K562 (cell line): Measurements from ENCODE around the gene SCARB2. TPM values are rescaled to one million over a fixed set of nuclear protein-coding genes. Genes with fewer than 3 reads are reported as not detected.

ENCODE experiments used
- ATAC-seq: fragments of 200-7000 bp; cut with Tn5 transposase; 3 replicates; pipeline ENCODE4 v1.9.1; 2020; ENCODE audit warnings: moderate library complexity
- BruUV-seq: library from RNA; stranded (reverse); fragments of 400-500 nt; replicated peaks from 2 replicates; lab custom pipeline; 2021; lab: Mats Ljungman, UMichigan
- CTCF ChIA-PET: fragments of 300-600 bp; formaldehyde crosslinking; extraction: SDS; loops from one replicate; lab custom pipeline; 2021; ENCODE audit warnings: low intra/inter-chr PET ratio; lab: Yijun Ruan, JAX
- POLR2A ChIA-PET: fragments of 300-600, 350-650 bp; sonication (Branson Sonifier 250); formaldehyde crosslinking; extraction: SDS; loops from one replicate; lab custom pipeline; 2021; ENCODE audit warnings: antibody characterized with exemption, inconsistent platforms; lab: Yijun Ruan, JAX
- DNase-seq, 4 experiments: peaks; one replicate each; pipeline versions ENCODE4 v3.0.0 to v3.0.0-alpha.2; 2011 to 2018; ENCODE audit warnings: low spot score in 3 of 4, mixed read lengths in 3 of 4; ENCODE audit errors: extremely low read depth in 1 of 4
- FAIRE-seq: peaks from 2 replicates; lab custom pipeline; 2011; peaks lifted over from hg19 to GRCh38; lab: Jason Lieb, UNC
- H2AFZ ChIP-seq: 2 replicates; pipeline ENCODE4 v1.6.0; 2011; ENCODE audit warnings: low read depth, low read length, control low read depth, inconsistent platforms
- H3K27ac ChIP-seq: fragments of 200-600 bp; 3 replicates; pipeline ENCODE4 v1.8.0; 2011; ENCODE audit warnings: low read depth, mild to moderate bottlenecking, control low read depth, inconsistent platforms, low read length, moderate library complexity, mixed read lengths; ENCODE audit errors: extremely low read depth
- H3K27me3 ChIP-seq, 2 experiments: fragments of 300-600 bp in 1 of 2; 2 replicates in 1 of 2; 3 replicates in 1 of 2; pipeline versions ENCODE4 v1.6.0 to v1.8.0; 2011; ENCODE audit warnings: inconsistent platforms in 2 of 2, low read length in 2 of 2, mild to moderate bottlenecking in 1 of 2, mixed read lengths in 1 of 2, moderate library complexity in 1 of 2; ENCODE audit not compliant: control insufficient read depth in 2 of 2, insufficient read depth in 2 of 2
- H3K36me3 ChIP-seq: fragments of 300-600 bp; 3 replicates; pipeline ENCODE4 v1.8.0; 2011; ENCODE audit warnings: mild to moderate bottlenecking, low read length, inconsistent platforms; ENCODE audit not compliant: control insufficient read depth, insufficient read depth
- H3K4me1 ChIP-seq, 2 experiments: fragments of 200-600 bp in 1 of 2; replicated peaks in 1 of 2; 2 replicates in 1 of 2; 3 replicates in 1 of 2; pipeline versions ENCODE4 v1.5.1 to v1.8.0; 2011; ENCODE audit warnings: inconsistent platforms in 2 of 2, low read length in 2 of 2, mild to moderate bottlenecking in 1 of 2, mixed read lengths in 1 of 2, moderate library complexity in 1 of 2; ENCODE audit not compliant: control insufficient read depth in 2 of 2, insufficient read depth in 2 of 2
- H3K4me2 ChIP-seq: 2 replicates; pipeline ENCODE4 v1.6.1; 2011; ENCODE audit warnings: low read length, control low read depth, inconsistent platforms, mixed read lengths; ENCODE audit not compliant: insufficient read depth
- H3K4me3 ChIP-seq: fragments of 200-600 bp; sonication (generic), shearing (Covaris generic); 2 replicates; pipeline ENCODE4 v1.5.1; 2016; ENCODE audit warnings: control low read depth, inconsistent platforms
- H3K79me2 ChIP-seq: fragments of 200-600 bp; 3 replicates; pipeline ENCODE4 v1.8.0; 2011; ENCODE audit warnings: low read length, inconsistent platforms; ENCODE audit not compliant: control insufficient read depth, insufficient read depth
- H3K9ac ChIP-seq, 2 experiments: 2 replicates each; pipeline versions ENCODE4 v1.6.0 to v1.6.1; 2011; ENCODE audit warnings: low read depth in 2 of 2, low read length in 2 of 2, control low read depth in 1 of 2, inconsistent platforms in 1 of 2, mild to moderate bottlenecking in 1 of 2, mixed read lengths in 1 of 2; ENCODE audit not compliant: insufficient read depth in 1 of 2
- H3K9me1 ChIP-seq: one replicate; pipeline ENCODE4 v1.6.0; 2011; ENCODE audit warnings: inconsistent platforms, mild to moderate bottlenecking, low read length, moderate library complexity; ENCODE audit not compliant: control insufficient read depth, insufficient read depth
- H3K9me3 ChIP-seq: replicated peaks from 2 replicates; pipeline ENCODE4 v1.5.1; 2011; ENCODE audit warnings: low read depth, low read length, inconsistent platforms; ENCODE audit not compliant: control insufficient read depth, insufficient read depth
- H4K20me1 ChIP-seq: replicated peaks from 2 replicates; pipeline ENCODE4 v1.6.1; 2011; ENCODE audit warnings: low read length, inconsistent platforms, mixed read lengths; ENCODE audit not compliant: control insufficient read depth, insufficient read depth
- HDAC3 ChIP-seq: fragments of 450-650 bp; IDR thresholded peaks from 2 replicates; pipeline ENCODE4 v1.6.1; 2018; ENCODE audit warnings: borderline replicate concordance, mild to moderate bottlenecking, moderate library complexity; ENCODE audit not compliant: partially characterized antibody
- LCOR ChIP-seq: sonication (generic); formaldehyde crosslinking; IDR thresholded peaks from 2 replicates; pipeline ENCODE4 v1.8.0; 2022; ENCODE audit warnings: mild to moderate bottlenecking, missing genetic modification reagents
- MAFK ChIP-seq: IDR thresholded peaks from 2 replicates; pipeline ENCODE4 v1.6.1; 2011; ENCODE audit warnings: low read length, improper control_type of control experiment
- ZNF384 ChIP-seq: IDR thresholded peaks from 2 replicates; pipeline ENCODE4 v1.6.1; 2012; ENCODE audit warnings: low read depth, low read length, improper control_type of control experiment
- WGBS: fragments of 100-300 bp; shearing (Covaris generic); methylation state at CpG from one replicate; pipeline ENCODE4 v1.1.6; 2016; ENCODE audit warnings: low coverage, mixed read lengths; ENCODE audit not compliant: insufficient coverage; ENCODE audit errors: missing lambda C conversion rate; 5-methylcytosine and 5-hydroxymethylcytosine counted together
- in situ Hi-C: fragments of 300-500 bp; cut with MboI; formaldehyde crosslinking; loops from 4 replicates; pipeline ENCODE4 v1.15.0; 2018; ENCODE audit warnings: inconsistent platforms, mixed read lengths
- intact Hi-C: fragments of 100-400 bp; cut with micrococcal nuclease; formaldehyde crosslinking; loops from 2 replicates; pipeline ENCODE4 v1.14.2; 2022
- polyA plus RNA-seq, 8 experiments: library from polyadenylated mRNA; depleted of rRNA in 4 of 8; stranded (reverse) in 5 of 8; unstranded in 3 of 8; fragments of >200 nt; fragmentation: Nextera tagmentation in 2 of 8; fragmentation: Illumina TruSeq in 1 of 8; extraction: Ambion mirVana in 2 of 8; extraction: Trizol in 1 of 8; gene quantifications; 2 replicates each; pipeline versions ENCODE4 v1.2.1 to v1.2.3, GENCODE V29; 2011 to 2014; ENCODE audit warnings: inconsistent platforms in 1 of 8, missing spikeins in 1 of 8
- total RNA-seq, 7 experiments: library from RNA; depleted of rRNA in 6 of 7; stranded (reverse); fragments of >200 nt in 6 of 7; fragmentation: Illumina TruSeq in 2 of 7; extraction: Trizol in 2 of 7; gene quantifications; 2 replicates each; pipeline versions ENCODE4 v1.2.1 to v1.2.3, GENCODE V29; 2011 to 2021; ENCODE audit warnings: low replicate concordance in 1 of 7
- TF ChIP-seq, protein P1 (sequence below): fragments of 450-650 bp; IDR thresholded peaks from 2 replicates; pipeline ENCODE4 v1.7.1; 2018; ENCODE audit warnings: mild to moderate bottlenecking, low read depth; ENCODE audit not compliant: partially characterized antibody

The SCARB2 gene
- total and polyA plus RNA-seq, 9 of the 15 experiments (the other 6 are each of a cell fraction or from before 2014, with no cell fraction given) = 6.1 to 25.8 (median 17.8) TPM

DNA sequence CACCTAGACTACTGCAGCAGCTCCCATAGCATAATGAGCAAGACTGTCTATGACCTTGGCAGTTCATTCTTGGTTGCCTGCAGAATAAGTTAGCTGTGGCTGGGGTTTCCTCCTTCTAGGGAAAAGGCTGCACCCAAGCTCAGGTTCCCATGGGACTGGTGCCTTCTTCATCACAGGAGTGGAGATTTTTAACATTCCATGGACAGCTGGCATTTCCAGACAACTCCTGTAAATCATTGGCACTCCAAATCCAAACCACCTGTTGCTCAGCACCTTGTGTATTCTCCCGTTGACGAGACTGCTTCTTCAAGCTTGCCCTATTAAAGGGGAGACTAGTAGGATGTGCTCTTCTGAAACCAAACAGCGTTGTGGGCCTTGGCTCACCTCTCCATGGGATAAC is 57.6 kb downstream of the SCARB2 start:
- BruUV-seq = no TSS peak
- Histone ChIP-seq H3K9me3 (no peaks in the 10 kb centered on the region), H3K79me2 (no peaks in the 10 kb centered on the region), H3K9me1 (no peaks in the 10 kb centered on the region), H3K36me3 (peaks cover under 1% of the 10 kb centered on the region; the same call in 1 of the 3 replicates), H4K20me1 (no peaks in the 10 kb centered on the region), H3K27ac (no peak overlapping the region), H3K27me3 (no peaks in the 10 kb centered on the region), H3K9ac (no peak overlapping the region), H3K4me2 (no peak overlapping the region), H2AFZ (no peak overlapping the region), H3K4me3 (no peak overlapping the region), H3K4me1 (no peaks in the 10 kb centered on the region)
- CTCF ChIA-PET = no interaction called here
- ATAC-seq = no peak
- no peak for FAIRE-seq
- TF ChIP-seq HDAC3 (no peak), ZNF384 (no peak), LCOR (CRISPR knock-in tag) (no peak), MAFK (no peak)
- TF ChIP-seq, protein P1, sequence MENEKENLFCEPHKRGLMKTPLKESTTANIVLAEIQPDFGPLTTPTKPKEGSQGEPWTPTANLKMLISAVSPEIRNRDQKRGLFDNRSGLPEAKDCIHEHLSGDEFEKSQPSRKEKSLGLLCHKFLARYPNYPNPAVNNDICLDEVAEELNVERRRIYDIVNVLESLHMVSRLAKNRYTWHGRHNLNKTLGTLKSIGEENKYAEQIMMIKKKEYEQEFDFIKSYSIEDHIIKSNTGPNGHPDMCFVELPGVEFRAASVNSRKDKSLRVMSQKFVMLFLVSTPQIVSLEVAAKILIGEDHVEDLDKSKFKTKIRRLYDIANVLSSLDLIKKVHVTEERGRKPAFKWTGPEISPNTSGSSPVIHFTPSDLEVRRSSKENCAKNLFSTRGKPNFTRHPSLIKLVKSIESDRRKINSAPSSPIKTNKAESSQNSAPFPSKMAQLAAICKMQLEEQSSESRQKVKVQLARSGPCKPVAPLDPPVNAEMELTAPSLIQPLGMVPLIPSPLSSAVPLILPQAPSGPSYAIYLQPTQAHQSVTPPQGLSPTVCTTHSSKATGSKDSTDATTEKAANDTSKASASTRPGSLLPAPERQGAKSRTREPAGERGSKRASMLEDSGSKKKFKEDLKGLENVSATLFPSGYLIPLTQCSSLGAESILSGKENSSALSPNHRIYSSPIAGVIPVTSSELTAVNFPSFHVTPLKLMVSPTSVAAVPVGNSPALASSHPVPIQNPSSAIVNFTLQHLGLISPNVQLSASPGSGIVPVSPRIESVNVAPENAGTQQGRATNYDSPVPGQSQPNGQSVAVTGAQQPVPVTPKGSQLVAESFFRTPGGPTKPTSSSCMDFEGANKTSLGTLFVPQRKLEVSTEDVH = no peak
- POLR2A ChIA-PET = interaction anchor here (0.9 to 1.0 kb wide), 2 partner anchors 8 to 233 kb away, joined by 3 to 4 read pairs; no protein-coding TSS in a partner anchor
- in situ Hi-C loops = no loop called here
- intact Hi-C loops = no loop called here
- 58% methylated on average over 3 of the region's 3 CpGs for WGBS
- DNase-seq = no peak
